H1 (cell line): ENCODE measurements around the gene EZH1. TPM values are rescaled to one million over a fixed set of nuclear protein-coding genes. Genes with fewer than 3 reads are reported as not detected.
A peak's percentile ranks its signal among the peaks of the same experiment; 100 is the strongest.

ENCODE experiments used
- CTCF ChIA-PET: fragments of 300-600 bp; sonication (Branson Sonifier 250); formaldehyde crosslinking; loops from one replicate; lab custom pipeline; 2021; ENCODE audit not compliant: partially characterized antibody; lab: Charles Lee
- POLR2A ChIA-PET: fragments of 300-600 bp; sonication (Branson Sonifier 250); formaldehyde crosslinking; loops from one replicate; lab custom pipeline; 2021; ENCODE audit warnings: inconsistent platforms; ENCODE audit not compliant: partially characterized antibody; lab: Charles Lee
- DNase-seq, 2 experiments: peaks; one replicate each; pipeline versions ENCODE4 v3.0.0 to v3.0.0-alpha.2; 2010 to 2022; ENCODE audit warnings: low spot score in 2 of 2, low read depth in 1 of 2, mixed read lengths in 1 of 2
- FAIRE-seq: peaks from 2 replicates; lab custom pipeline; 2011; peaks lifted over from hg19 to GRCh38; lab: Jason Lieb, UNC
- H2AFZ ChIP-seq: 2 replicates; pipeline ENCODE4 v1.8.1; 2012; ENCODE audit warnings: low read length, inconsistent platforms
- H2AK5ac ChIP-seq: 2 replicates; pipeline ENCODE4 v1.6.1; 2013; ENCODE audit warnings: low read depth, low read length
- H2BK120ac ChIP-seq: replicated peaks from 2 replicates; pipeline ENCODE3; 2013; ENCODE audit warnings: low read depth, low read length, inconsistent platforms
- H2BK12ac ChIP-seq: 2 replicates; pipeline ENCODE4 v1.6.1; 2013; ENCODE audit warnings: low read depth, low read length
- H2BK15ac ChIP-seq: 2 replicates; pipeline ENCODE4 v1.6.1; 2013; ENCODE audit warnings: low read length
- H2BK20ac ChIP-seq: 2 replicates; pipeline ENCODE4 v1.6.1; 2013; ENCODE audit warnings: low read length
- H2BK5ac ChIP-seq: 2 replicates; pipeline ENCODE4 v1.6.1; 2013; ENCODE audit warnings: low read depth, low read length
- H3K14ac ChIP-seq: 2 replicates; pipeline ENCODE4 v1.6.1; 2013; ENCODE audit warnings: inconsistent platforms; ENCODE audit not compliant: insufficient read length
- H3K18ac ChIP-seq: 2 replicates; pipeline ENCODE4 v1.6.1; 2013; ENCODE audit warnings: low read length; ENCODE audit errors: extremely low read depth
- H3K23ac ChIP-seq: 2 replicates; pipeline ENCODE4 v1.6.1; 2013; ENCODE audit warnings: inconsistent platforms; ENCODE audit not compliant: insufficient read length
- H3K23me2 ChIP-seq: 2 replicates; pipeline ENCODE4 v1.6.1; 2013; ENCODE audit warnings: low read depth, low read length
- H3K27ac ChIP-seq: 2 replicates; pipeline ENCODE4 v1.6.1; 2011; ENCODE audit warnings: low read depth, low read length, inconsistent platforms
- H3K27me3 ChIP-seq, 4 experiments: replicated peaks in 1 of 4; 1 replicate in 1 of 4; 2 replicates in 3 of 4; pipeline versions ENCODE4 v1.6.1 to v1.8.1; 2011 to 2013; ENCODE audit warnings: low read length in 3 of 4, mild to moderate bottlenecking in 3 of 4, inconsistent platforms in 2 of 4, mixed read lengths in 2 of 4, moderate library complexity in 1 of 4; ENCODE audit not compliant: control insufficient read depth in 3 of 4, insufficient read depth in 3 of 4; ENCODE audit errors: extremely low read depth in 1 of 4
- H3K36me3 ChIP-seq, 4 experiments: 2 replicates each; pipeline versions ENCODE4 v1.6.1 to v1.8.1; 2011 to 2013; ENCODE audit warnings: mild to moderate bottlenecking in 4 of 4, low read length in 3 of 4, moderate library complexity in 2 of 4, control low read depth in 1 of 4, inconsistent platforms in 1 of 4; ENCODE audit not compliant: insufficient read depth in 4 of 4, control insufficient read depth in 2 of 4
- H3K4ac ChIP-seq: replicated peaks from 2 replicates; pipeline ENCODE3; 2013; ENCODE audit warnings: low read length, low read depth, mixed read lengths, inconsistent platforms; ENCODE audit not compliant: insufficient read length
- H3K4me1 ChIP-seq, 4 experiments: replicated peaks in 1 of 4; 1 replicate in 1 of 4; 2 replicates in 3 of 4; pipeline versions ENCODE4 v1.6.1 to v1.8.1; 2011 to 2013; ENCODE audit warnings: low read length in 3 of 4, inconsistent platforms in 2 of 4, mixed read lengths in 1 of 4; ENCODE audit not compliant: insufficient read depth in 4 of 4, control insufficient read depth in 3 of 4
- H3K4me2 ChIP-seq, 2 experiments: 2 replicates each; pipeline versions ENCODE4 v1.6.1 to v1.8.1; 2011 to 2013; ENCODE audit warnings: low read depth in 2 of 2, low read length in 2 of 2, control low read depth in 1 of 2, inconsistent platforms in 1 of 2, mild to moderate bottlenecking in 1 of 2; ENCODE audit not compliant: insufficient read depth in 1 of 2
- H3K4me3 ChIP-seq, 4 experiments: fragments of 200-600, 300-600 bp in 1 of 4; sonication (generic), shearing (Covaris generic), sonication (Bioruptor Twin) in 1 of 4; 2 replicates each; pipeline versions ENCODE4 v1.5.1 to v1.8.1; 2011 to 2016; ENCODE audit warnings: low read length in 4 of 4, low read depth in 3 of 4, control low read depth in 2 of 4, inconsistent platforms in 2 of 4, mild to moderate bottlenecking in 2 of 4, mixed read lengths in 1 of 4, moderate library complexity in 1 of 4; ENCODE audit not compliant: insufficient read depth in 2 of 4; ENCODE audit errors: extremely low read depth in 1 of 4
- H3K56ac ChIP-seq: replicated peaks from 2 replicates; pipeline ENCODE3; 2013; ENCODE audit warnings: low read depth, mild to moderate bottlenecking, mixed read lengths, low read length, inconsistent platforms; ENCODE audit not compliant: insufficient read length
- H3K79me1 ChIP-seq: 2 replicates; pipeline ENCODE4 v1.6.1; 2013; ENCODE audit warnings: low read depth, low read length, control low read depth
- H3K79me2 ChIP-seq, 2 experiments: 2 replicates each; pipeline versions ENCODE4 v1.6.1 to v1.8.1; 2012 to 2013; ENCODE audit warnings: low read length in 2 of 2, mild to moderate bottlenecking in 2 of 2, inconsistent platforms in 1 of 2; ENCODE audit not compliant: insufficient read depth in 2 of 2, control insufficient read depth in 1 of 2
- H3K9ac ChIP-seq, 4 experiments: replicated peaks in 1 of 4; 1 replicate in 1 of 4; 2 replicates in 3 of 4; pipeline versions ENCODE4 v1.6.1 to v1.8.1; 2011 to 2013; ENCODE audit warnings: low read depth in 3 of 4, low read length in 3 of 4, control low read depth in 2 of 4, mild to moderate bottlenecking in 2 of 4, moderate library complexity in 2 of 4, inconsistent platforms in 1 of 4; ENCODE audit errors: extremely low read depth in 1 of 4
- H3K9me3 ChIP-seq, 2 experiments: 2 replicates each; pipeline versions ENCODE4 v1.6.1 to v1.8.1; 2012 to 2013; ENCODE audit warnings: mild to moderate bottlenecking in 2 of 2, moderate library complexity in 2 of 2, control low read depth in 1 of 2, inconsistent platforms in 1 of 2, low read depth in 1 of 2, low read length in 1 of 2, mixed read lengths in 1 of 2; ENCODE audit not compliant: insufficient read depth in 2 of 2
- H4K20me1 ChIP-seq, 2 experiments: replicated peaks in 1 of 2; 2 replicates each; pipeline versions ENCODE3 to v1.8.1; 2011 to 2013; ENCODE audit warnings: inconsistent platforms in 2 of 2, low read length in 2 of 2, mild to moderate bottlenecking in 1 of 2; ENCODE audit not compliant: insufficient read depth in 2 of 2, control insufficient read depth in 1 of 2
- H4K5ac ChIP-seq: 2 replicates; pipeline ENCODE4 v1.6.1; 2013; ENCODE audit warnings: low read length, low read depth, mixed read lengths, inconsistent platforms; ENCODE audit not compliant: insufficient read length
- H4K8ac ChIP-seq: 2 replicates; pipeline ENCODE4 v1.8.0; 2013; ENCODE audit warnings: mild to moderate bottlenecking, moderate library complexity, low read length, inconsistent platforms; ENCODE audit not compliant: insufficient read depth; ENCODE audit errors: extremely low read depth
- H4K91ac ChIP-seq: replicated peaks from 2 replicates; pipeline ENCODE3; 2013; ENCODE audit warnings: low read length, mixed read lengths, inconsistent platforms; ENCODE audit not compliant: insufficient read length
- ASH2L ChIP-seq: fragments of 200-600, 300-600 bp; sonication (generic); IDR thresholded peaks from one replicate; pipeline ENCODE4 v1.7.1; 2017; ENCODE audit warnings: low read length
- EP300 ChIP-seq, 2 experiments: IDR thresholded peaks; 1 replicate in 1 of 2; 2 replicates in 1 of 2; pipeline ENCODE4 v1.6.1; 2011 to 2012; ENCODE audit warnings: low read depth in 2 of 2, low read length in 2 of 2, mild to moderate bottlenecking in 2 of 2, borderline replicate concordance in 1 of 2, inconsistent platforms in 1 of 2, moderate library complexity in 1 of 2
- GABPA ChIP-seq: IDR thresholded peaks from 2 replicates; pipeline ENCODE4 v1.6.1; 2011; ENCODE audit warnings: mild to moderate bottlenecking, low read length, moderate library complexity, borderline replicate concordance; ENCODE audit not compliant: insufficient read depth
- KDM5A ChIP-seq: fragments of 200-600 bp; IDR thresholded peaks from 2 replicates; pipeline ENCODE4 v1.7.1; 2012; ENCODE audit warnings: mild to moderate bottlenecking, low read length, inconsistent platforms, mixed read lengths
- NRF1 ChIP-seq: IDR thresholded peaks from 2 replicates; pipeline ENCODE4 v1.6.1; 2011; ENCODE audit warnings: mild to moderate bottlenecking, low read depth, low read length, improper control_type of control experiment
- RXRA ChIP-seq: IDR thresholded peaks from 2 replicates; pipeline ENCODE4 v1.6.1; 2011; ENCODE audit warnings: low read depth, mild to moderate bottlenecking, low read length, moderate library complexity; ENCODE audit not compliant: insufficient read depth
- SIX5 ChIP-seq: IDR thresholded peaks from 2 replicates; pipeline ENCODE4 v1.6.1; 2011; ENCODE audit warnings: mild to moderate bottlenecking, low read depth, low read length
- ZNF274 ChIP-seq: IDR thresholded peaks from 2 replicates; pipeline ENCODE4 v1.7.0; 2012; ENCODE audit warnings: low read length, borderline replicate concordance; ENCODE audit errors: extremely low read depth
- WGBS, 2 experiments: shearing (Covaris generic) in 1 of 2; methylation state at CpG; one replicate each; pipeline versions ENCODE4 v1.1.6 to v1.1.7; 2013 to 2015; ENCODE audit warnings: low lambda C conversion rate in 2 of 2, mixed read lengths in 2 of 2, inconsistent platforms in 1 of 2, low coverage in 1 of 2, missing lambda C conversion rate in 1 of 2; ENCODE audit not compliant: insufficient replicate concordance in 2 of 2, insufficient coverage in 1 of 2, insufficient read length in 1 of 2; ENCODE audit errors: extremely low coverage in 1 of 2, missing lambda C conversion rate in 1 of 2; 5-methylcytosine and 5-hydroxymethylcytosine counted together
- polyA plus RNA-seq, 7 experiments: library from polyadenylated mRNA; depleted of rRNA in 3 of 7; stranded (reverse) in 5 of 7; unstranded in 2 of 7; fragments of >200 nt in 5 of 7; fragments of 200-250 nt in 2 of 7; gene quantifications; 1 replicate in 5 of 7; 2 replicates in 1 of 7; 4 replicates in 1 of 7; pipeline versions ENCODE4 v1.2.1 to v1.2.3, GENCODE V29; 2011 to 2013; ENCODE audit warnings: missing spikeins in 2 of 7, mixed read lengths in 2 of 7
- total RNA-seq: library from RNA; stranded (reverse); fragmentation: NEBNext Ultra II Directional; extraction: Animal tissue kit (Norgen Biotek cat#: 25700); gene quantifications from 2 replicates; pipeline ENCODE4 v1.2.1, GENCODE V29; 2021

EZH1 gene
- total and polyA plus RNA-seq, 2 of the 8 experiments (the other 6 are each of a cell fraction or from before 2014, with no cell fraction given) = 17.4 to 20.8 TPM

- Histone ChIP-seq H4K8ac (no peak overlapping the region), H3K56ac (no peak overlapping the region), H2BK5ac (no peak overlapping the region), H3K79me1 (no peaks in the 10 kb centered on the region), H3K4me1 (peaks cover 0 to 14% (median 8%) of the 10 kb centered on the region in 4 experiments; a peak in 6 of 7 replicates), H3K18ac (no peak overlapping the region), H2AFZ (no peak overlapping the region), H3K27ac (no peak overlapping the region), H3K79me2 (no peaks in the 10 kb centered on the region), H3K14ac (no peak overlapping the region), H3K4me3 (no peak overlapping the region)
- no peak for FAIRE-seq
- TF ChIP-seq KDM5A (no peak), SIX5 (no peak), EP300 (IDR thresholded peaks at IDR 0.05; ENCODE audit: borderline replicate concordance in 1 of 2, low read depth in 2 of 2, low read length in 2 of 2) (no peak), RXRA (no peak), ASH2L (no peak), NRF1 (no peak), ZNF274 (no peak), GABPA (no peak)
- TF ChIP-seq, all 59 proteins: peak for 0
- Histone ChIP-seq H3K36me3 (peaks cover 5 to 13% (median 9%) of the 10 kb centered on the region in 4 experiments; a peak in 6 of 8 replicates), H3K23ac (no peak overlapping the region), H3K9ac (no peak overlapping the region), H2BK15ac (no peak overlapping the region), H4K20me1 (no peaks in the 10 kb centered on the region), H4K91ac (no peak overlapping the region), H3K9me3 (no peaks in the 10 kb centered on the region), H3K23me2 (peaks cover 11% of the 10 kb centered on the region), H3K4ac (no peak overlapping the region), H3K27me3 (peaks cover 6 to 25% (median 19%) of the 10 kb centered on the region in 4 experiments), H3K4me2 (no peak overlapping the region), H2AK5ac (no peak overlapping the region), H2BK20ac (no peak overlapping the region), H4K5ac (no peak overlapping the region), H2BK120ac (no peak overlapping the region), H2BK12ac (peak overlapping the region; percentile 50; the same call in 1 of the 2 replicates)
- no peak for DNase-seq
- WGBS, 2 experiments = 84% methylated on average over 9 of the region's 9 CpGs; no CpG with 5 or more reads in 1 of the 2 experiments
- CTCF ChIA-PET = interaction anchor here (1.5 kb wide), 2 partner anchors 32 to 111 kb away, joined by 3 to 5 read pairs; no protein-coding TSS in a partner anchor
- POLR2A ChIA-PET = interaction anchor here (0.9 to 3.8 kb wide), 4 partner anchors 11 to 104 kb away, joined by 3 to 17 read pairs (median 4); partner anchors contain the start of genes CNTD1 and COA3
Observed at GRCh38 chr17:42783062-42783790, 38.4 kb upstream of the EZH1 start.
